Colonic mucosa (tissue), 4 donors: ENCODE data around the gene PERCC1. TPM values are rescaled to one million over a fixed set of nuclear protein-coding genes. Genes with fewer than 3 reads are reported as not detected.
"Not testable (repeated sequence)": the region's sequence is repeated elsewhere in the genome, so short reads cannot be mapped to it uniquely, and the experiment has no call there.

Source experiments
- DNase-seq: peaks from one replicate; pipeline ENCODE4 v3.0.0-alpha.2; 2020
- H3K27ac ChIP-seq: fragments of 200-600 bp; one replicate; pipeline ENCODE4 v1.8.0; 2021
- H3K27me3 ChIP-seq: fragments of 200-600 bp; one replicate; pipeline ENCODE4 v1.8.0; 2021
- H3K36me3 ChIP-seq: fragments of 200-600 bp; one replicate; pipeline ENCODE4 v1.8.0; 2021
- H3K4me1 ChIP-seq: fragments of 200-600 bp; one replicate; pipeline ENCODE4 v1.8.0; 2021; ENCODE audit warnings: mild to moderate bottlenecking
- H3K4me3 ChIP-seq: fragments of 200-600 bp; one replicate; pipeline ENCODE4 v1.8.0; 2021
- H3K9ac ChIP-seq, 2 donors: one replicate each; pipeline ENCODE4 v1.7.0; 2013; ENCODE audit warnings: control low read depth in 2 of 2, low read depth in 2 of 2, low read length in 2 of 2
- H3K9me3 ChIP-seq: fragments of 200-600 bp; one replicate; pipeline ENCODE4 v1.8.0; 2021
- intact Hi-C: fragments of 100-400 bp; cut with DNase I; formaldehyde crosslinking; loops from one replicate; pipeline ENCODE4 v1.14.1; 2022
- total RNA-seq, 2 donors: library from RNA; stranded (reverse); fragmentation: NEBNext Ultra II Directional in 1 of 2; extraction: Animal tissue kit (Norgen Biotek cat#: 25700) in 1 of 2; gene quantifications; one replicate each; pipeline ENCODE4 v1.2.1, GENCODE V29; 2021
- TF ChIP-seq, protein P1 (sequence below): fragments of 200-600 bp; IDR thresholded peaks from one replicate; pipeline ENCODE4 v1.8.0; 2022; ENCODE audit warnings: antibody characterized with exemption, mild to moderate bottlenecking
- donor health status: healthy.
- donor health status: DM: no; HTN: no; CAD: no.
- donor health status: DM: no; HTN: no; CAD: no.

Gene PERCC1
- total RNA-seq, 2 donors from 2014 or later = 0.27 TPM

DNA sequence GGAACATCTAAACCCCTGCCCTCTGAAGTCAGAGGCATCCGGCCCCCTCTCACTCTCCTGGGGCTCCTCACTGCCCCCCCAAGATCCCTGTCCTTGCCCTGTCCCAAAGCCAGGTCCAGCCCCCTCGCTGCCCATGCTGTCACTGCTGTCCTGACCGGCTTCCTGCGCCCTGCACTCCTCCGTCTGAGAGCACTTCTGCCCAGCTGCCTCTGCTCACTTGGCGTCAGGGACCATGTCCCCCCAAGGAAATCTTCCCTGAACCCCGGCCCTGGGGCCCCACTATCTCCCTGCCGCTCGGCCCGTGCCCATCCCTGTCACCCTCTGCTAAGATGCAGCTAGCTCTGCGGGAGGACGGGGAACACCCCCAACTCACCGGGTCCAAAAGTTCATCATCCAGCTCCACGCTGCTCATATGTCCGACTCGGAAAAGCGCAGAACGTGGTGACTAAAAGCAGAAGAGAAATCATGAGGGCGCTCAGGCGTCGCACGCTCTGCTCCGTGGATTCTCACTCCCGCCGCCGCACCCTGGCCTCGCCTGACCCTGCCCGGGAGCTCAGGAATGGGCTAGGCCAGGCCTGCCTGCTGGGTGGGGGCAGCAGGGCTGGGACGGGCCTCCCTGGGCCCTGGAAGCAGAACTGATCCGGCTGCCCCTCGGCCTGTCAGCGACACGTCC, 34.2 kb downstream of the PERCC1 start:
- H3K9ac ChIP-seq = no peak overlapping the region
- DNase-seq = no peak
- no peaks in the 10 kb centered on the region for H3K36me3 ChIP-seq

DNA sequence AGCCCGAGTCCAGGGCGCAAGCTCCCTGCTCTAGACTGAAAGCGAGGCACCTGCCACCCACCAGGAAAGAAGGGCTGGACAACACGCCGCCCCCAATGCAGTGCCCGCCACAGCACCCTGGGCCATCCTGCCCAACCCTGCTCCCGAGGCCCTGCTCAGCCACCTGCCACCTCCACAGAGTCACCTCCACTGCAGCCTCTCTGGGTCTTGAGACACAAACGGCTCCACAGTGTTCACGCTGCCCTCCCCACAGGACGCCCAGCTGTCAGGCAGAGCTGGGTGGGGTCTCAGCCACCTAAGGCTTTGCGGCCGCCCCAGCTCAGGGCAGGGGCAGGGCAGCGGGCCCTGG, 34.7 kb downstream of the PERCC1 start:
- H3K27ac ChIP-seq = no peak overlapping the region
- H3K9ac ChIP-seq = no peak overlapping the region
- H3K36me3 ChIP-seq = no peaks in the 10 kb centered on the region
- no peak overlapping the region for H3K4me3 ChIP-seq
- TF ChIP-seq, protein P1, sequence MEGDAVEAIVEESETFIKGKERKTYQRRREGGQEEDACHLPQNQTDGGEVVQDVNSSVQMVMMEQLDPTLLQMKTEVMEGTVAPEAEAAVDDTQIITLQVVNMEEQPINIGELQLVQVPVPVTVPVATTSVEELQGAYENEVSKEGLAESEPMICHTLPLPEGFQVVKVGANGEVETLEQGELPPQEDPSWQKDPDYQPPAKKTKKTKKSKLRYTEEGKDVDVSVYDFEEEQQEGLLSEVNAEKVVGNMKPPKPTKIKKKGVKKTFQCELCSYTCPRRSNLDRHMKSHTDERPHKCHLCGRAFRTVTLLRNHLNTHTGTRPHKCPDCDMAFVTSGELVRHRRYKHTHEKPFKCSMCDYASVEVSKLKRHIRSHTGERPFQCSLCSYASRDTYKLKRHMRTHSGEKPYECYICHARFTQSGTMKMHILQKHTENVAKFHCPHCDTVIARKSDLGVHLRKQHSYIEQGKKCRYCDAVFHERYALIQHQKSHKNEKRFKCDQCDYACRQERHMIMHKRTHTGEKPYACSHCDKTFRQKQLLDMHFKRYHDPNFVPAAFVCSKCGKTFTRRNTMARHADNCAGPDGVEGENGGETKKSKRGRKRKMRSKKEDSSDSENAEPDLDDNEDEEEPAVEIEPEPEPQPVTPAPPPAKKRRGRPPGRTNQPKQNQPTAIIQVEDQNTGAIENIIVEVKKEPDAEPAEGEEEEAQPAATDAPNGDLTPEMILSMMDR = no peak
- intact Hi-C loops = no loop called here
- H3K27me3 ChIP-seq = no peaks in the 10 kb centered on the region
- no peaks in the 10 kb centered on the region for H3K9me3 ChIP-seq
- DNase-seq = no peak
- H3K4me1 ChIP-seq = no peaks in the 10 kb centered on the region

More for the DNA sequence above, 34.2 kb downstream of the PERCC1 start:
- H3K9me3 ChIP-seq = no peaks in the 10 kb centered on the region
- no peak overlapping the region for H3K4me3 ChIP-seq
- no peak overlapping the region for H3K27ac ChIP-seq
- TF ChIP-seq, protein P1 = no peak
- no peaks in the 10 kb centered on the region for H3K27me3 ChIP-seq
- intact Hi-C loops = no loop called here
- no peaks in the 10 kb centered on the region for H3K4me1 ChIP-seq

DNA sequence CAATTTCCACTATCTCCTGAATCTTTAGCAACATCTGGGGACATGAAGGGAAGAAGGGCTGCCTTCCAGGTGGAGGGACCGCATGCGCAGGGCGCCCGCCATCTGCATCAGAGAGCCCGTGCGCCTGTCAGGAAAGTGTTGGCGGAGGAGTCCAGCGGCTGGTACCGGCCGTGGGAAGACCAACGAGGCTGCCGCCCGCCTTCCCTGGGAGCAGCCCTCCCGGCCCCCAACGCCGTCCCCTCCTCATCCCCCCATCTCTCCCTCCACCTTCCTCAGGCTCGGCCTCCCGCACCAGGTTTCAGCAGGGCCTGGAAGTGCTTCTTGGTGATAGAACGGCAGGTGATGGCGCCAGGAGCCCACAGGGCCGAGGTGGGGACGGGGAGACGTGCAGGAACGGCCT, 35.2 kb downstream of the PERCC1 start:
- no peaks in the 10 kb centered on the region for H3K9me3 ChIP-seq
- H3K36me3 ChIP-seq = no peaks in the 10 kb centered on the region
- intact Hi-C loops = no loop called here
- H3K4me1 ChIP-seq = no peaks in the 10 kb centered on the region
- H3K9ac ChIP-seq = no peak overlapping the region
- H3K27me3 ChIP-seq = no peaks in the 10 kb centered on the region
- no peak overlapping the region for H3K4me3 ChIP-seq
- no peak overlapping the region for H3K27ac ChIP-seq
- TF ChIP-seq, protein P1 = no peak
- no peak for DNase-seq

DNA sequence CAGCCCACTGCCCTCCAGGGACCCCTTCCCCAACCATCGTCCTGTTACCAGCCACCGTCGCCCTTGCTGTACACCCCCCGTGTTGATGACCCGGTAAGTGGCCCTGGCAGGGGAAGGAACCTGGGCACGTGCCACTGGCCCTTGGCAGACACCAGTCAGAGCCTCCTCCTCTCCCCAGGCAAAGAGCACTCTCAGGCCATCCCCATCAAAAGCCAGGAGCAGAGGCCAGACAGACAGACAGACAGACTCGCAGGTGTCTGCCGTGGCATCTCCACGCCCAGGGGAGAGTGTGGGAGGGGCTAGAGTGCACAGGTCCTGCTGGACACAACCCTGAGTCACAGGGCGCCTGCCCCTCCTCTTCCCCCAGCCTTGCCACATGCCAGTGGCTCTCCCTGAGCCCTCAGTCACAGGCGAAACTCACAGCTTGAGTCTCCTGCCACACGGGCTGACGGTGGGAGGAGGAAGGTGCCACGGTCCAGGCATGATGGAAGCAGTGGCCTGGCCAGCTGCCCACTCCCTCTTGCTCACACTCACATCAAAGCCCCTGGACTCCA, 36.2 kb downstream of the PERCC1 start:
- Histone ChIP-seq H3K4me1 (no peaks in the 10 kb centered on the region), H3K27ac (no peak overlapping the region), H3K36me3 (no peaks in the 10 kb centered on the region), H3K9ac (no peak overlapping the region), H3K9me3 (no peaks in the 10 kb centered on the region), H3K4me3 (no peak overlapping the region), H3K27me3 (no peaks in the 10 kb centered on the region)
- no peak for DNase-seq
- intact Hi-C loops = no loop called here
- TF ChIP-seq, protein P1 = no peak

DNA sequence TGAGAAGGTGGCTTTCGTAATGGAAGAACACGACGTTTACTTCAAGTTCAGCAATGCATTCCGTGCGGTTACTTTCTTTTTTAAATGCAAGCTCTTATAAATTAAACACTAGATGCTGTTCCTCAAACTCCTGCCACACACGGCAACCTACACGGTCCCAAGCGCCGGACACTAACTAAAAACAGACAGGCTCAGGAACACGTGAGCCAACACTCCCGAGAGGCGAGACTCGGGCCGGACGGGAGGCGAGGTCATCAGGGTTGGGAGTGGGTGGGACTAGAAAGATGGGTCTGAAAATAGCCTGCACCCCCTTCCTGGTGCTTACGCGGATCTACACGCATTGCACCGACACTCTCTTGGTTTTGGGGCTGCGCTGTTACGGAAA, 37.5 kb downstream of the PERCC1 start:
- no peak overlapping the region for H3K4me3 ChIP-seq
- no peaks in the 10 kb centered on the region for H3K4me1 ChIP-seq
- intact Hi-C loops = no loop called here
- H3K36me3 ChIP-seq = no peaks in the 10 kb centered on the region
- no peak for DNase-seq
- H3K27me3 ChIP-seq = no peaks in the 10 kb centered on the region
- no peak overlapping the region for H3K27ac ChIP-seq
- TF ChIP-seq, protein P1 = no peak
- H3K9ac ChIP-seq = no peak overlapping the region
- H3K9me3 ChIP-seq = no peaks in the 10 kb centered on the region

DNA sequence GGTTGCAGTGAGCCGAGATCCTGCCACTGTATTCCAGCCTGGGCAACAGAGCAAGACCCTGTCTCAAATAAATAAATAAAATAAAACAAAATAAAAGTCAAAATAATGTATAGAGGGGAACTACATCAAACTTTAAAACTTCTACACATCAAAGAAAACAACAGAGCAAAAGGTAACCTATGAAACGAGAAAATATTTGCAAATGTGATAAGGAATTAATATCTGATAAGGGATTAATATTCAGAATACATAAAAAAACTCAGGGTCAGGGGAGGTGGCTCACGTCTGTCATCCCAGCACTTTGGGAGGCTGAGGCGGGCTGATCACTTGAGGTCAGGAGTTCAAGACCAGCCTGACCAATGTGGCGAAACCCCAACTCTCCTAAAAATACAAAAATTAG, 38.3 kb downstream of the PERCC1 start:
- H3K4me3 ChIP-seq, H3K27me3 ChIP-seq, intact Hi-C loops, H3K9me3 ChIP-seq, H3K27ac ChIP-seq, H3K4me1 ChIP-seq, H3K36me3 ChIP-seq, H3K9ac ChIP-seq, DNase-seq: not testable (repeated sequence)
